Tibial nerve (tissue), 4 donors: ENCODE measurements around the gene GPRIN3.

ENCODE experiments used
- EP300 ChIP-seq, 2 donors: sonication (generic); formaldehyde crosslinking; IDR thresholded peaks; one replicate each; pipeline ENCODE4 v1.6.1; 2017; ENCODE audit warnings: antibody characterized with exemption in 2 of 2, mild to moderate bottlenecking in 1 of 2
- POLR2A ChIP-seq, 2 donors: fragments of 450-650 bp; IDR thresholded peaks; one replicate each; pipeline ENCODE4 v1.6.1; 2017; ENCODE audit warnings: antibody characterized with exemption in 2 of 2, mild to moderate bottlenecking in 2 of 2, moderate library complexity in 2 of 2
- TF ChIP-seq, protein P1 (sequence below), 5 experiments: fragments of 200-600 bp in 3 of 5; fragments of 450-650 bp in 2 of 5; sonication (generic) in 3 of 5; IDR thresholded peaks; one replicate each; pipeline ENCODE4 v1.5.1; 2016 to 2019; ENCODE audit warnings: antibody characterized with exemption in 5 of 5, mild to moderate bottlenecking in 3 of 5, moderate library complexity in 2 of 5

DNA sequence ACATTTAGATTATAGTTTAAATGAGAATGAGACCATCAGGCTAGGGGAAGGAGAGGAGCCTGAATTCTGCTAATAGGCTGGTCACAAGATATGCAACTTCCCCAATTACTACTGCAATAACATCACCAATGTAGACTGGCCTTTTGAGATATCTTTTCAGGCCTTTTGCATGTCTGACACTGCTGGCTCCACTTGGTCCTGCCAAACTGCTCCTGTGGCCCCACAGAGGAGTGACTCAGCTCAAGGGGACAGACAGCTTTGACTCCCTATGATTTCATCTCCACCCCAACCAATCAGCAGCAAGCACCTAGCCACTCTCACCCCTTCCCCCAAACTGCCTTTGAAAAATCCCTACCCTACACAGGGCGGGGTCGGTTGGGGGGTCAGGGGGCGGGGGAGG is 22.8 kb downstream of the GPRIN3 start:
- TF ChIP-seq POLR2A (IDR thresholded peaks at IDR 0.05), result no peak
- TF ChIP-seq, protein P1, sequence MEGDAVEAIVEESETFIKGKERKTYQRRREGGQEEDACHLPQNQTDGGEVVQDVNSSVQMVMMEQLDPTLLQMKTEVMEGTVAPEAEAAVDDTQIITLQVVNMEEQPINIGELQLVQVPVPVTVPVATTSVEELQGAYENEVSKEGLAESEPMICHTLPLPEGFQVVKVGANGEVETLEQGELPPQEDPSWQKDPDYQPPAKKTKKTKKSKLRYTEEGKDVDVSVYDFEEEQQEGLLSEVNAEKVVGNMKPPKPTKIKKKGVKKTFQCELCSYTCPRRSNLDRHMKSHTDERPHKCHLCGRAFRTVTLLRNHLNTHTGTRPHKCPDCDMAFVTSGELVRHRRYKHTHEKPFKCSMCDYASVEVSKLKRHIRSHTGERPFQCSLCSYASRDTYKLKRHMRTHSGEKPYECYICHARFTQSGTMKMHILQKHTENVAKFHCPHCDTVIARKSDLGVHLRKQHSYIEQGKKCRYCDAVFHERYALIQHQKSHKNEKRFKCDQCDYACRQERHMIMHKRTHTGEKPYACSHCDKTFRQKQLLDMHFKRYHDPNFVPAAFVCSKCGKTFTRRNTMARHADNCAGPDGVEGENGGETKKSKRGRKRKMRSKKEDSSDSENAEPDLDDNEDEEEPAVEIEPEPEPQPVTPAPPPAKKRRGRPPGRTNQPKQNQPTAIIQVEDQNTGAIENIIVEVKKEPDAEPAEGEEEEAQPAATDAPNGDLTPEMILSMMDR (IDR thresholded peaks at IDR 0.05), result no peak
- TF ChIP-seq EP300 (IDR thresholded peaks at IDR 0.05), result no peak
